Kidney epithelial cell (primary cell): Measurements from ENCODE around the gene CCT8L2. TPM values are rescaled to one million over a fixed set of nuclear protein-coding genes. Genes with fewer than 3 reads are reported as not detected.
"Not testable (repeated sequence)": the region's sequence is repeated elsewhere in the genome, so short reads cannot be mapped to it uniquely, and the experiment has no call there.

Experiments
- DNase-seq: peaks from one replicate; pipeline ENCODE4 v3.0.0-alpha.2; 2010; ENCODE audit warnings: low read depth
- H3K27me3 ChIP-seq: 2 replicates; pipeline ENCODE4 v1.6.0; 2011; ENCODE audit warnings: low read length; ENCODE audit not compliant: control insufficient read depth, insufficient read depth
- H3K36me3 ChIP-seq: 2 replicates; pipeline ENCODE4 v1.5.1; 2011; ENCODE audit warnings: low read length; ENCODE audit not compliant: control insufficient read depth, insufficient read depth
- H3K4me3 ChIP-seq: 2 replicates; pipeline ENCODE4 v1.5.1; 2011; ENCODE audit warnings: low read depth, mild to moderate bottlenecking, control low read depth, low read length
- total RNA-seq: library from RNA; depleted of rRNA; stranded (reverse); fragments of >200 nt; gene quantifications from 2 replicates; pipeline ENCODE4 v1.2.3, GENCODE V29; 2015
- TF ChIP-seq, protein P1 (sequence below): IDR thresholded peaks from 2 replicates; pipeline ENCODE4 v1.5.1; 2011; ENCODE audit warnings: mild to moderate bottlenecking, moderate library complexity, low read length, control low read depth, inconsistent platforms; ENCODE audit not compliant: insufficient read depth, poor library complexity, severe bottlenecking

The CCT8L2 gene
- total RNA-seq, 1 donor from 2014 or later, result not detected

DNA sequence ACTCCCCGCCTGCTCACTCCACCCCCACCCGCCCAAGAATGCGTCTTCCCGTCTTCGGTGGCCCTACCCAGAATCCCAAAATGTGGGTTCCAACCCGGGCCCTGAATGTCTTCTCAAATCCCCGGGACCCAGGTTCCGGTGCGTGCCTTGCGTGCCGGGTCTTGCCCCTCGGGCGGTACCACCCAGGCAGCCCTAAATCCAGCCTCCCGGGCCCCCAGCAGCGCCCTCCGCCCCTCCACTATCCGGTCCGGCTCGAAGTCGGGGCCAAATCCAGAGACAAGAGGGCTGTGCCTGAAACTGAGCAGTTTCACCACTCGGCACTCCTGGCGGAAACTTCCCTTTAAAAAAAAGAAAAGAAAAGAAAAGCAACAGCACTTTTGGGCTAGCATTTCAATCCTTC is 16.3 kb upstream of the CCT8L2 start:
- Histone ChIP-seq H3K36me3 (no peaks in the 10 kb centered on the region), H3K4me3 (peak overlapping the region; percentile 25), H3K27me3 (peaks cover 5% of the 10 kb centered on the region)
- DNase-seq, result no peak
- TF ChIP-seq, protein P1, sequence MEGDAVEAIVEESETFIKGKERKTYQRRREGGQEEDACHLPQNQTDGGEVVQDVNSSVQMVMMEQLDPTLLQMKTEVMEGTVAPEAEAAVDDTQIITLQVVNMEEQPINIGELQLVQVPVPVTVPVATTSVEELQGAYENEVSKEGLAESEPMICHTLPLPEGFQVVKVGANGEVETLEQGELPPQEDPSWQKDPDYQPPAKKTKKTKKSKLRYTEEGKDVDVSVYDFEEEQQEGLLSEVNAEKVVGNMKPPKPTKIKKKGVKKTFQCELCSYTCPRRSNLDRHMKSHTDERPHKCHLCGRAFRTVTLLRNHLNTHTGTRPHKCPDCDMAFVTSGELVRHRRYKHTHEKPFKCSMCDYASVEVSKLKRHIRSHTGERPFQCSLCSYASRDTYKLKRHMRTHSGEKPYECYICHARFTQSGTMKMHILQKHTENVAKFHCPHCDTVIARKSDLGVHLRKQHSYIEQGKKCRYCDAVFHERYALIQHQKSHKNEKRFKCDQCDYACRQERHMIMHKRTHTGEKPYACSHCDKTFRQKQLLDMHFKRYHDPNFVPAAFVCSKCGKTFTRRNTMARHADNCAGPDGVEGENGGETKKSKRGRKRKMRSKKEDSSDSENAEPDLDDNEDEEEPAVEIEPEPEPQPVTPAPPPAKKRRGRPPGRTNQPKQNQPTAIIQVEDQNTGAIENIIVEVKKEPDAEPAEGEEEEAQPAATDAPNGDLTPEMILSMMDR, result no peak

DNA sequence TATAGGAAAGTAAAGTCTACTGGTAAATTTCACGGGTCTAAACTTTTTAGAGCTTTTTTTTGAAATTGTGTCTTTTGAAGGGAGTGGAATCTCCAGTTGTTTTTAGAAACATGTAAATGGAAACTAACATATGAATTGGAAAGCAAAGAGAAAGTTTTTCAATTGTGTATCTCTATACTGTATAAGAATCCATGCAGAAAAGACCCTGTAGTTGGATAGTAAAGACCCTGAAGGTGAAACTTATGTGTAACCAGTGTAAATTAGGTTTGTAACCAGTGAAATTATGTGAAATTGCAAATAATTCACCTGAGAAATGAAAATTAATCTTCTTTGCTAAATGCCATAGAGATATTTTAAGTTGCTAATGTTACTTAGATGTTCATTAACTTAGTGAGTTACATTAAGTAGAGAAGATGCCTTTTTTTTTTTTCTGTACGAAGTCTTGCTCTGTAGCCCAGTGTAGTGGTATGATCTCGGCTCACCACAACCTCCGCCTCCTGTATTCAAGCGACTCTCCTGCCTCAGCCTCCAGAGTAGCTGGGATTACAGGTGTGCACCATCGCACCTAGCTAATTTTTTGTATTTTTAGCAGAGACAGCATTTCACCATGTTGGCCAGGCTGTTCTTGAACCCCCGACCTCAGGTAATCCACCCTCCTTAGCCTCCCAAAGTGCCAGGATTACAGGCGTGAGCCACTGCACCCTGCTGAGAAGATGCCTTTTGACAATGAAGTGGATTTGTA is 11.8 kb upstream of the CCT8L2 start:
- H3K36me3 ChIP-seq, H3K4me3 ChIP-seq, DNase-seq, H3K27me3 ChIP-seq: not testable (repeated sequence)

DNA sequence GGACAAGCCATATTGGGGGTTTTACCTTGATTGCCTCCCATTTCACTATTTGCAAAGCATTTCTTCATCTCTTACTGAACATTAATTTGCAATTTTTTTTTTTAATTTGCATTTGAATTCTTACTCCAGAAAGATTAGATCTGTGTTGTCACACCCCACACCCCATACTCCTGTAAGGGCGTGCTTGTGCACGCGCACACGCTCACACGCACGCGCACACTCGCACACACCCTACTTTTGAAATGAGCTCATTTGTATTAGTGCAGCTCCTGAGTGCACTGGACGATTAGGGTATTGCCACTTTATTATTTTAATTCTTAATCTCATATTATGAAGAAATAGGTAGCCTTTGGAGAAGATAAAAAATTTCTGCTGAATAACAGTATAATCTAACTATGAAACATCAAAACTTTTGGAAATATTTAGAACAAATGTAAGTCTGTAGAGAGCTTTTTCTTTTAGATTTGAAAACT is 11.2 kb upstream of the CCT8L2 start:
- not testable (repeated sequence) for H3K36me3 ChIP-seq, H3K27me3 ChIP-seq, DNase-seq, H3K4me3 ChIP-seq

DNA sequence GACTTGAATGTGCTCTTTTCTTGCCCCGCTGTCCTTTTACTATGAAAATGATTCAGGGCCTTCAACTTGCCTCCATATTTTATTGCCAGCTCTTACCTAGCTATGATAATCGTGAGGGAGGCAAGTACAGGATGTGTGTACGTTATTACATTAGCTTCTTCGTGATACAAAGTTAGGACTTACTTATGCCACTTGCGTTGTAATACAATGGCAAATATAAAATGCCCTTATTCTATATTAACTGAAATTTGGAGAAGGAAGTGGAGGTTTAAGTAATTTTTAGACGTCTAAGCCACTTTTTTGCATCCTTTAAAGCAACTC is 10.8 kb upstream of the CCT8L2 start:
- TF ChIP-seq, protein P1, result no peak
- H3K4me3 ChIP-seq, result no peak overlapping the region
- H3K36me3 ChIP-seq, result no peaks in the 10 kb centered on the region
- no peak for DNase-seq
- H3K27me3 ChIP-seq, result peaks cover 5% of the 10 kb centered on the region

DNA sequence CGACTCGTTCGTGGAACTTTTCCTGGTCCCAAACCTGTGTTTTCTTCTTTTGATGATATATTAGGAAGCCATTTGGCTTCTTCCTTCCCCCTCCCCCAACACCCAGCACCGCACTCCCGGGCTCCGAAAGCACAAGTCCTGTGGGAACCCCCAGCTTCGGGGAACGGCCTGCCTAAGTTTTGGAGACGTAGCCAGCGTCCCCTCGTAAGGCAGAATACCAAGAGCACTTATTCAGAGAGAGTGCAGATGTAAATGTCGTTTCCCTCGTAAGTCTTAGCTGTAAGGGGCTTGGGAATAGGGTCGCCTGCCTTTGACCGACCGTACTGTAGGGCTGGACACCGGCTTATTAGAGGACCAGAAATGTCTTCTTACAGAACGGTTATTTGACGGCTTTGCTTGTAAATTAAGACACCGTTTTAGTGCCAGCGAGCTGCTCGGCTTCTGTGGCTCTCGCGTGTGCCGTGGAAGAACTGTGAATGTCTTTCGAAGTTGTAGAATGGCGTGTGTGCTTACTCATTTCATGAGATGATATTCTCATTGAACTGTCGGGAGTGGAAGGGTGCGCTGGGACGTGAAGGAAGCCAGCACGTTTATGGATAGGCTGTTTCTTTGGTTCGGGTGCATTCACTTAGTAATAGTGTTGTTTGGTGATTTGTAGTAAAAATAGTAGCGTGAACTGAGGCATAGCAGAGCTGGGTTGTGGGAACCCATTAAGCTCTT is 10.3 kb upstream of the CCT8L2 start:
- peak overlapping the region; percentile 32 for H3K4me3 ChIP-seq
- not testable (repeated sequence) for DNase-seq, H3K27me3 ChIP-seq, H3K36me3 ChIP-seq

DNA sequence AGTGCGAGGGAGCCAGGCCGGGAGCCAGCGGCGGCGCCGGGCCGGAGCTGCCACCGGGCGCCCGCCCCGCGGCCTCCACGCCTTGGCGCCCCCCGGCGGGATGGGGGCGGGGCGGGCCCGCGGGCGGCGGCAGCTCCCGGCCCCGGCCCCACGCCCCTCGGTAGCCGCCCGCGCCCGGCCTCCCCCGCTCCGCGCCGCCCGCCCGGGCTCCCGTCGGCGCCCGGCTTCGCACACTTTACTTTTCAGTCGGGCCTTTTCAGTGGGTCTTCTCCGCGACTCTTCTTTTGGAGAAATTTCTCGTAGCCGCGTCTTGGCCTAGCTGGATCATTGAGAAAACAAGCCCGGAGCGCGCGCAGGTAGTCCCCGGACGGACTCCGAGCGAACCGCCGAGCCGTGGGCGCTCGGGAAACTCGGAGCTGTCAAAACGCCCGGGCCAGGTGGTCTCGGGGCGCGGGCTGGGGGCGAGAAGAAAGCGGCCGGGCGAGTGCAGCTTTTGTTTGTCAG is 9.7 kb upstream of the CCT8L2 start:
- not testable (repeated sequence) for H3K27me3 ChIP-seq, H3K36me3 ChIP-seq, DNase-seq
- H3K4me3 ChIP-seq, result peak overlapping the region; percentile 47

DNA sequence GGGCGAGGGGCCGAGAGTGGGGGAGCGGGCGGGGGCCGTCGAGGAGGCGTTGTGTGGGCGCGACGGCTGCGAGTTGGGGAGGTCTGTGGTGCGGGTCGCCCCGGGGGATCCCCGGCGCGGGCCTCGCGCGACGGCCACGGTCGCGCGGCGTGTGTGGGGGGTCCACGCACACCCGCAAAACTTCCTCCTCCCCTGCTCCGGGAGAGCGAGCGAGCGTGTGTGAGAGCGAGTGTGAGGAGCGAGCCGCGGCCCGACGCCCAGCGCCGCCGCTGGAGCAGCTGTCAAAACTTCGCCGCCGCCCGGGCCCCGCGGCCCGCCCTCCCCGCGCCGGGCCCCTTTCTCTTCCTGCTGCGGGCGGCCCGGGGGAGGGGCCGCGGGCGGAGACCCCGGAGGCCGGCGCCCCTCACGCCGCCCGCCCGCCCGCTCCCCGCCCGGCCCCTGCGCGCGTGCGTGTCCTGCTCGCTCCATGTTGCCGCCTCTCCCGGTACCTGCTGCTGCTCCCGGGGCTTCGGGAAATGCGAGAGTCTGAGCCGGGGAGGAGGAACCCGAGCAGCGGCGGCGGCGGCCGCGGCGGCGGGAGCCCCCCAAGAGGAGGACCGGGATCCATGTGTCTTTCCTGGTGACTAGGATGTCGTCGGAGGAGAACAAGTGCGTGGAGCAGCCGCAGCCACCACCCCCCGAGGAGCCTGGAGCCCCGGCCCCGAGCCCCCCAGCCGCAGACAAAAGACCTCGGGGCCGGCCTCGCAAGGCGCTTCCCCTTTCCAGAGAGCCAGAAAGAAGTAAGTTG is 9.0 kb upstream of the CCT8L2 start:
- TF ChIP-seq, protein P1, result no peak
- no peak for DNase-seq
- Histone ChIP-seq H3K27me3 (peaks cover 5% of the 10 kb centered on the region), H3K4me3 (peak overlapping the region; percentile 47), H3K36me3 (no peaks in the 10 kb centered on the region)

DNA sequence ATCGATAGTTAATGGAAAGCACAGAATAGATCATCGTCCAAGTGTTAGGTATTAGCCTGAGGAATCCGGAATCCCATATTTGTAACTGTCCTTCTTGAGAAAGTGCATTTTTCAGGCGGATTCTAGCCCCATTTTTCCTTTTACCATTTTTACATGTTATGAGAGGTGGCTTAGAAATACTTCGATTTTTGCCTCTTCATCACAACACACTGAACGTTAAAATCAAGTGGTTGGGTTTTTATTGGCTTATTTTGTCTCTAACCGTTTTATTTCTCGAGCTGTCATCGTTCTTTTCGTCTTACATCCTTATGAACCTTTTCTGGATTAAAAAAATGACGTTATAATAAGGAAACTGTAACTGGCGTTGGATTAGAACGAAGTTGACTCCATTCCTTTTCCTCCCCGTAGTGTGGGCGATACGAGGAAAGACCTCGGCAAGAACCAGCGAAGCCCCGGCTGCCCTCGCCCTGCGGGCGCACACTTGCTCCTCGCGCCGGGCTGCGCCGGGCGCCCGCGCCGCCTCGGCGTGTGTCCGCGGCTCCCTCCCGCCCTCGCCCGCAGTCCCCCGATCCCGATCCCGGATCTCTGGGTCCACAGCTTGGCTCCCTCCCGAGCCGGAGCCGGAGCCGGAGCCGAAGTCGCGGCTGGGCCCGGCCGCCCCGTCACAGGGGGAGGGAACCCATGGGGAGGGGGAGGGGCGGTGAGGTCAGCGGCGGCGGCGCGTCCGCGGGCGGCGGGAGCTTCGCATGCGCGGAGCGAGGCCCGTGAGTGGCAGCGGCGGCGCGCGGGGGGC is 8.2 kb upstream of the CCT8L2 start:
- not testable (repeated sequence) for H3K27me3 ChIP-seq, H3K36me3 ChIP-seq, DNase-seq
- peak overlapping the region; percentile 28 for H3K4me3 ChIP-seq

DNA sequence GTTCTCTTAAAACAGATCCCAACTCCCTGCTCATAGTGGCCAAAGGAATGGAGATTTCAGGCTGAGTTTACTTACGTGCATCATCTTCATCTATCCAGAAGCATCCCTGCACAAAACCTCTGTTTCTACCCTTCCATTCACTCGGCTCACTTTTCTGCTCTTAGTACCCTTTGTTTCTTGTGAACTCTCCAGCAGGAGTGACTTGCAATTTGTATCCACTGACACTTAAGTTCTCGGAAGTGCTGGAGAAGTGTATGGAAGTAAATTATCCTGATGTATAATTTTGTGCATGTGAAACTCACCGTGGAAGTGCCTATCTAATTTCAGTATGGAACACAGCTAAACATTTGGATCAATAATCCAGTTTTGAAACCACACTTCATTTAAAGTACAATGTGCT is 7.0 kb upstream of the CCT8L2 start:
- not testable (repeated sequence) for H3K4me3 ChIP-seq, H3K27me3 ChIP-seq, DNase-seq, H3K36me3 ChIP-seq

DNA sequence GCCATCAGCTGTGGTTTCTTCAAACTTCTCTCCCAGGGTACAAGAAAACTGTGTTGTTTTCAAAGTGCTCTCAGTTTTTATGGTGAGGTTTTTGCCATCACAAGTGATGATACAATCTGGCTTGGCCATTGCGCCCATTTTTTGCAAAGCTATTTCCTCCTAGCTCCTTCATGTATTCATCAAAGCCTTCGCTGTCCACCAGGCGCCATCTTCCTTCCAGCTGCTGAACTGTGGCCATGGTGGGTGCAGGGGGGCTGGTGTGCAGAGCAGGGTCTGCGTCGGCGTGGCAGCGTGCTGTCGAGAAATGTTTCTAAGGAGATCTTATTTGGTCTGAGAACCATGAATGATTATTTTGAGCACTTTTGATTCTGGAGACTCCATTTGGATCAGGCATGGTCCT is 2.6 kb upstream of the CCT8L2 start:
- DNase-seq, H3K27me3 ChIP-seq, H3K36me3 ChIP-seq, H3K4me3 ChIP-seq: not testable (repeated sequence)
